Fibroblast of the aortic adventitia (primary cell): Measurements from ENCODE around the gene RASSF8. TPM values are rescaled to one million over a fixed set of nuclear protein-coding genes. Genes with fewer than 3 reads are reported as not detected.

Experiments
- DNase-seq: peaks from one replicate; pipeline ENCODE4 v3.0.0-alpha.2; 2010; ENCODE audit warnings: low read depth
- H3K4me3 ChIP-seq: 2 replicates; pipeline ENCODE4 v1.5.1; 2011; ENCODE audit warnings: low read depth, mild to moderate bottlenecking, control low read depth, low read length, moderate library complexity
- CTCF ChIP-seq: IDR thresholded peaks from 2 replicates; pipeline ENCODE4 v1.5.1; 2011; ENCODE audit warnings: mild to moderate bottlenecking, low read length, control low read depth, inconsistent platforms; ENCODE audit not compliant: insufficient read depth
- total RNA-seq: library from RNA; depleted of rRNA; stranded (reverse); fragments of >200 nt; gene quantifications from 2 replicates; pipeline ENCODE4 v1.2.3, GENCODE V29; 2012; ENCODE audit warnings: low replicate concordance

The RASSF8 gene
- total RNA-seq, 1 donor: 128 TPM

GRCh38 chr12:26112232-26112631 is 153.8 kb downstream of the RASSF8 start:
- TF ChIP-seq CTCF: no peak
- H3K4me3 ChIP-seq: no peak overlapping the region
- no peak for DNase-seq

GRCh38 chr12:26112703-26113147 is 154.2 kb downstream of the RASSF8 start:
- H3K4me3 ChIP-seq: no peak overlapping the region
- DNase-seq: no peak
- no peak for TF ChIP-seq CTCF

GRCh38 chr12:26113181-26113654 is 154.7 kb downstream of the RASSF8 start:
- DNase-seq: peak; percentile 24
- H3K4me3 ChIP-seq: no peak overlapping the region
- no peak for TF ChIP-seq CTCF

- DNase-seq: peak; percentile 94
- H3K4me3 ChIP-seq: peak overlapping the region; percentile 57
- peak; percentile 31 for TF ChIP-seq CTCF
Measured at GRCh38 chr12:26113853-26114719, 155.6 kb downstream of the RASSF8 start.

- no peak for DNase-seq
- peak overlapping the region; percentile 57 for H3K4me3 ChIP-seq
- TF ChIP-seq CTCF: no peak
Measured at GRCh38 chr12:26114720-26115401, 156.4 kb downstream of the RASSF8 start.

- no peak overlapping the region for H3K4me3 ChIP-seq
- peak; percentile 56 for DNase-seq
- TF ChIP-seq CTCF: no peak
Measured at GRCh38 chr12:26116829-26117715, 158.6 kb downstream of the RASSF8 start.
